NOMO-1 treated with DMSO at 0.1 percent for 48 hours (cell line): ENCODE data around the gene OR52A1.
A peak's percentile ranks its signal among the peaks of the same experiment; 100 is the strongest.

Experiments used
- DNase-seq: peaks from one replicate; lab custom pipeline; 2025; ENCODE audit not compliant: unreplicated experiment; lab: John Stamatoyannopoulos, UW

The OR52A1 gene

DNA sequence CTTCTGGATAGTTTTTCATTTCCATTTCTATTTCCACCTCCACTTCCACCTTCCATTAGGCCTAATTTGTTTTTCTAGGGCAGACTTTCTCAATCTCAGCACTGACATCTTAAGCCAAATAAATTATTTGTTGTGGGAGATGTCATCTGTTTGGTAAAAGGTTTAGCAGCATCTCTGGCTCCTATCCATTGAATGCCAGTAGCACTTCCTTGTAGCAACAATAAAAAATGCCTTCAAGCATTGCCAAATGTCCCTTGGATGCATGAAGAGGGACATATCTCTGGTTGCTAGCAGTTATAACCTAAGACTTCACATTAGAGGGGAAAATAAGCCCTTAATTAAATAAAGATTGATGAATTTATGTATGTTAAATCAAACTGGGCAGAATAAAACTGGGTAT lies 18.3 kb downstream of the OR52A1 start:
- DNase-seq: no peak

- no peak for DNase-seq
Measured at GRCh38 chr11:5131584-5132335, 22.8 kb downstream of the OR52A1 start.

GRCh38 chr11:5129457-5129877 lies 25.1 kb downstream of the OR52A1 start:
- no peak for DNase-seq

DNA sequence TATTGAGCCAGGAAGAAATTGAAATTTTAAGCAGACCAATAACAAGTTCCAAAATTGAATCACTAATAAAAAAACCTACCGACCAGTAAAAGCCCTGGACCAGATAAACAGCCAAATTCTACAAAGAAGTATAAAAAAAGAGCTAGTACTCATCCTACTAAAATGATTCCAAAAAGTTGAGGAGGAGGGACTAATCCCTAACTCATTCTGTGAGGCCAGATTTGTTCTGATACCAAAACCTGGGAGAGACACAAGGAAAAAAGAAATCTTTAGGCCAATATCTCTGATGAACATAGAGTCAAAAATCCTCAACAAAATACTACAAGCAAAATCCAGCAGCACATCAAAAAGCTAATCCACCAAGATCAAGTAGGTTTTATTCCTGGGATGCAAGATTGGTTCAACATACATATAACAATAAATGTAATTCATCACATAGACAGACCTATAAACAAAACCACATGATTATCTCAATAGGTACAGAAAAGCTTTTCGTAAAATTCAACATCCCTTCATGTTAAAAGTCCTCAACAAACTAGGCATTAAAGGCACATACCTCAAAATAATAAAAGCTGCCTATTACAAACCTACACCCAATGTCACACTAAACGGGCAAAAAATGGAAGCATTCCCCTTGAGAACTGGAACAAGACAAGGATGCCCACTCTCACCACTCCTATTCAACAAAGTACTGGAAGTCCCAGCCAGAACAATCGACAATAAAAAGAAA lies 29.5 kb downstream of the OR52A1 start:
- DNase-seq: no peak

DNA sequence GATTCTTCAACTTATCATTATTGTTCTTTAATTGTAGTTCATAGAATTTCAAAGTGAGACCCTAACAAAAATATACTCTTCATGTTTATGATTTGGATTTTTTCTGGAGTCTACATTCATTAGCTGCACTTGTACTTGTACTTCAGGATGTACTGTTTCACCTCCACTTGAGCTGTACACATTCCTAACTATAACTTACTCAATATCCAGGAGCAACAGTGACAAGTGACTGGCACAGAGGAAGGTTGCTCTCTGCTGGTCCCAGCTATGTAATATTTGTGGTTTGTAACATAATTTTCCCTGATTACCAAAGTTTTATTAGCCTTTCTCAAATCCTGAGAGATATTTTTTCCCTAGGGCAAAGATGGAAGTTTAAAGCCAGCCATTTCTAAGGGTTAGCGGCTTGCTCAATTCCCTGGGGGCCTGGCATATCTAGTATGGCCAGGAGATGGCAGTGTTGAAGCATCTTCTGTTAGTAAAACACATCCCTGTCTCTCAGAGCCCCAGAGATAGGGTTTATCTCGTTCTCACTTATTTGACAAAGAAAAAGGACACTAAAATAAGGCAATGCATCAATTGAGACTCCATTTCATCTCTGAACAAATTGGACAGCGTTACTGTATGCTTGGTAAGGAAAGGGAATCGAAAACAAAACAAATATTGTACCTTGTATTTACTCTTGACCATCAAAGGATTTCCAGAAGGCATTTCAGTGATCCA lies 30.6 kb downstream of the OR52A1 start:
- DNase-seq: peak; percentile 46

- no peak for DNase-seq
Measured at GRCh38 chr11:5118893-5119292, 35.7 kb downstream of the OR52A1 start.

GRCh38 chr11:5117588-5117987 lies 37.0 kb downstream of the OR52A1 start:
- no peak for DNase-seq

DNA sequence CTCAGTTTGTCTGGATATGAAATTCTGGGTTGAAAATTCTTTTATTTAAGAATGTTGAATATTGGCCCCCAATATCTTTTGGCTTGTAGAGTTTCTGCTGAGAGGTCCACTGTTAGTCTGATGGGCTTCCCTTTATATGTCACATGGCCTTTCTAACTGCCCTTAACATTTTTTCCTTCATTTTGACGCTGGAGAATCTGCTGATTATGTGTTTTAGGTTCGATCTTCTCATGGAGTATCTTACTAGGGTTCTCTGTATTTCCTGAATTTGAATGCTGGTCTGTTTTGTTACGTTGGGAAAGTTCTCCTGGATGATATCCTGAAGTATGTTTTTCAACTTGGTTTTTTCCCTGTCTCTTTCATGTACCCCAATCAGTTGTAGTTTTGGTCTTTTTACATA lies 39.2 kb downstream of the OR52A1 start:
- no peak for DNase-seq

DNA sequence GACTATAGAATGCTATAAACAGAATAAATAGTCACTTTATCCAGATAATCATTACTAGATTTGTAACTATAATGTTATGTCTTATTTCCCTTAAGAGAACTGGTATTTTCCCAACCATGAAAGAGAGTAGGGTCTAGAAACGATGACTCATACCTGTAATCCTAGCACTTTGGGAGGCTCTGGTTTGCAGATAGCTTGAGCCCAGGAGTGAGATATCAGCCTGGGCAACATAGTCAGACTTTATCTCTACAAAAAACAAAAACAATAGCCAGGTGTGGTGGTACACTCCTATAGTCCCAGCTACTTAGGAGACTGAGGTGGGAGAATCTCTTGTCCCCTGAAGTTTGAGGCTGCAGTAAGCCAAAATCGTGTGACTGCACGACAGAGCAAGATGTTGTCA lies 47.3 kb downstream of the OR52A1 start:
- DNase-seq: no peak

- no peak for DNase-seq
Measured at GRCh38 chr11:5103066-5103465, 51.5 kb downstream of the OR52A1 start.

GRCh38 chr11:5102246-5102645 lies 52.3 kb downstream of the OR52A1 start:
- DNase-seq: no peak

DNA sequence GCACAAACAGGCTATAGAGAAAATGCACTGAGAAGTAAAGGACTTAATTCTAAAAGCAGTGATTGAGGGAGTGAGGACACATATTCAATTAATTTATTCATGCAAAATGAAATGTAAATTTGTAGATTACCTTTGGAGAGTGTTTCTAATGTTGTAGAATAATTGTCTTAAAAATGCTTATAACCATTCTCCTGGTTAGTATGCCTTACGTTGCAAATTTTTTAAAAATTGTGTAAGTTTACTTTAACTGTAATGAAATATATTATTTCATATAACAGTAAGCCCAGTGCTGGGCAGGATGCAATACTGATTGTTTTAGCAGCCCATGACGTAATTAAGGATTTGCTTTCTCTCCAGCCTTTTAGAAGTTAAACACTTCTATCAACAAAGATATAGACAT lies 58.5 kb downstream of the OR52A1 start:
- DNase-seq: no peak
